Left renal cortex interstitium (tissue), 4 donors: ENCODE measurements around the gene ZFP30. TPM values are rescaled to one million over a fixed set of nuclear protein-coding genes. Genes with fewer than 3 reads are reported as not detected.
"Not testable (repeated sequence)": the region's sequence is repeated elsewhere in the genome, so short reads cannot be mapped to it uniquely, and the experiment has no call there.

Source experiments
- DNase-seq, 4 donors: peaks; one replicate each; pipeline ENCODE4 v3.0.0-alpha.2; 2013; ENCODE audit warnings: low read depth in 4 of 4, low spot score in 2 of 4, missing footprints in 1 of 4
- polyA plus RNA-seq, 4 donors: library from polyadenylated mRNA; unstranded; fragments of 120-200 nt; gene quantifications; one replicate each; pipeline ENCODE4 v1.2.1, GENCODE V29; 2013; ENCODE audit not compliant: insufficient read length in 4 of 4

Gene ZFP30
- polyA plus RNA-seq: 10 to 100 TPM; 21.8 to 26.9 (median 23.5) TPM

GRCh38 chr19:37655301-37655688 lies at the start of gene ZFP30:
TSS of gene ZFP30 (minus strand) at chr19:37655465. CDS start at chr19:37647822, 7,643 bp downstream.
- peak in 2 of 4 donors; percentile 76 to 86 for DNase-seq

GRCh38 chr19:37699057-37699456 lies 43.8 kb upstream of the ZFP30 start:
- no peak for DNase-seq

GRCh38 chr19:37698216-37698615 lies 43.0 kb upstream of the ZFP30 start:
- no peak for DNase-seq

- no peak for DNase-seq
These were observed 40.1 kb upstream of the ZFP30 start for GRCh38 chr19:37695144-37695899.

GRCh38 chr19:37692956-37693620 lies 37.8 kb upstream of the ZFP30 start:
- DNase-seq: no peak

- DNase-seq: peak; percentile 70 to 82 (median 74)
These were observed 36.7 kb upstream of the ZFP30 start for GRCh38 chr19:37691881-37692504.

- no peak for DNase-seq
These were observed 28.3 kb upstream of the ZFP30 start for GRCh38 chr19:37683520-37683919.

- no peak for DNase-seq
These were observed 14.2 kb upstream of the ZFP30 start for GRCh38 chr19:37669450-37669914.

GRCh38 chr19:37657157-37657556 lies 1.9 kb upstream of the ZFP30 start:
- DNase-seq: not testable (repeated sequence)

- peak; percentile 74 to 92 (median 82) for DNase-seq
These were observed 565 bp upstream of the ZFP30 start for GRCh38 chr19:37655689-37656371.

GRCh38 chr19:37654629-37655300 lies 500 bp downstream of the ZFP30 start:
- peak; percentile 25 to 53 (median 46) for DNase-seq

GRCh38 chr19:37654118-37654517 lies 1.1 kb downstream of the ZFP30 start:
- DNase-seq: no peak

- DNase-seq: no peak
These were observed 19.9 kb downstream of the ZFP30 start for GRCh38 chr19:37635076-37636056.

GRCh38 chr19:37594982-37595382 lies 60.3 kb downstream of the ZFP30 start:
- DNase-seq: peak in 1 of 4 donors; percentile 43

- peak; percentile 86 to 91 (median 89) for DNase-seq
These were observed 60.8 kb downstream of the ZFP30 start, which contains the start of the genes ZNF540 and ZNF571 for GRCh38 chr19:37594304-37594981. TSS of gene ZNF540 (plus strand) at chr19:37594876. CDS start at chr19:37598448, 3,572 bp downstream. TSS of gene ZNF571 (minus strand) at chr19:37594792. CDS start at chr19:37586676, 8,116 bp downstream.

- DNase-seq: peak in 1 of 4 donors; percentile 60
These were observed 61.3 kb downstream of the ZFP30 start for GRCh38 chr19:37593996-37594303.

- no peak for DNase-seq
These were observed 71.9 kb downstream of the ZFP30 start for GRCh38 chr19:37583340-37583739.

GRCh38 chr19:37572203-37572602 lies 83.1 kb downstream of the ZFP30 start:
- DNase-seq: no peak

GRCh38 chr19:37565370-37565669 lies 89.9 kb downstream of the ZFP30 start:
- DNase-seq: no peak
